Type B pancreatic cell (in vitro differentiated cells): Measurements from ENCODE around the gene CRMP1. TPM values are rescaled to one million over a fixed set of nuclear protein-coding genes. Genes with fewer than 3 reads are reported as not detected.
A peak's percentile ranks its signal among the peaks of the same experiment; 100 is the strongest.

Experiments
- DNase-seq: peaks from one replicate; pipeline ENCODE4 v3.0.0; 2021; ENCODE audit warnings: mixed read lengths; ENCODE audit not compliant: unreplicated experiment; ENCODE audit errors: extremely low spot score
- H3K27ac Mint-ChIP-seq: 2 replicates; pipeline ENCODE4 v1.8.0; 2021; ENCODE audit warnings: mild to moderate bottlenecking, mixed read lengths
- H3K27me3 Mint-ChIP-seq: 2 replicates; pipeline ENCODE4 v1.8.0; 2021; ENCODE audit warnings: mixed read lengths
- H3K36me3 Mint-ChIP-seq: 2 replicates; pipeline ENCODE4 v1.8.0; 2021; ENCODE audit warnings: mixed read lengths
- H3K4me1 Mint-ChIP-seq: one replicate; pipeline ENCODE4 v1.8.0; 2021; ENCODE audit warnings: mixed read lengths; ENCODE audit not compliant: unreplicated experiment
- H3K4me3 Mint-ChIP-seq: 2 replicates; pipeline ENCODE4 v1.8.0; 2021; ENCODE audit warnings: mild to moderate bottlenecking, mixed read lengths
- H3K9me3 Mint-ChIP-seq: 2 replicates; pipeline ENCODE4 v1.8.0; 2021; ENCODE audit warnings: mixed read lengths
- CTCF ChIP-seq: fragments of 200-600 bp; sonication (generic); conservative IDR thresholded peaks from 2 replicates; pipeline ENCODE4 v1.5.0; 2021; ENCODE audit warnings: antibody characterized with exemption, mild to moderate bottlenecking
- total RNA-seq: library from RNA; stranded (reverse); gene quantifications from 2 replicates; pipeline ENCODE4 v1.2.1, GENCODE V29; 2021; ENCODE audit warnings: low replicate concordance

The CRMP1 gene
- total RNA-seq, 1 donor from 2014 or later = 40.4 TPM

DNA sequence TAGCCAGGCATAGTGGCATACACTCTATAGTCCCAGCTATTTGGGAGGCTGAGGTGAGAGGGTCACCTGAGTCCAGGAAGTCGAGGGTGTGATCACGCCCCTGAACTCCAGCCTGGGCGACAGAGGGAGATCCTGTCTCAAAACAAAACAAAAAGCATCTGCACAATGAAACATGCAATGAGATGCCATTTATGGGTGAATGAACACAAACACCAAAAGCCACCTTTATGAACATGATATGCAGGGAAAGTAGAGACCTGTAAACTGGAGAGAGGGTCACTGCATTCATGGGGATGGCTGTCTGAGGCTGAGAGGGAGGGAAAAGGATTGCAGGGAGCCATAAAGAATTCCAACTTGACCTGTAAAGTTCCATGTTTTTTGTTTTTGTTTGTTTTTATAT is 111.2 kb downstream of the CRMP1 start:
- TF ChIP-seq CTCF = no peak
- Mint-ChIP-seq H3K9me3 (peaks cover 6% of the 10 kb centered on the region), H3K36me3 (peaks cover 31% of the 10 kb centered on the region), H3K4me3 (no peak overlapping the region), H3K4me1 (no peaks in the 10 kb centered on the region), H3K27me3 (no peaks in the 10 kb centered on the region), H3K27ac (no peak overlapping the region)
- DNase-seq = no peak

DNA sequence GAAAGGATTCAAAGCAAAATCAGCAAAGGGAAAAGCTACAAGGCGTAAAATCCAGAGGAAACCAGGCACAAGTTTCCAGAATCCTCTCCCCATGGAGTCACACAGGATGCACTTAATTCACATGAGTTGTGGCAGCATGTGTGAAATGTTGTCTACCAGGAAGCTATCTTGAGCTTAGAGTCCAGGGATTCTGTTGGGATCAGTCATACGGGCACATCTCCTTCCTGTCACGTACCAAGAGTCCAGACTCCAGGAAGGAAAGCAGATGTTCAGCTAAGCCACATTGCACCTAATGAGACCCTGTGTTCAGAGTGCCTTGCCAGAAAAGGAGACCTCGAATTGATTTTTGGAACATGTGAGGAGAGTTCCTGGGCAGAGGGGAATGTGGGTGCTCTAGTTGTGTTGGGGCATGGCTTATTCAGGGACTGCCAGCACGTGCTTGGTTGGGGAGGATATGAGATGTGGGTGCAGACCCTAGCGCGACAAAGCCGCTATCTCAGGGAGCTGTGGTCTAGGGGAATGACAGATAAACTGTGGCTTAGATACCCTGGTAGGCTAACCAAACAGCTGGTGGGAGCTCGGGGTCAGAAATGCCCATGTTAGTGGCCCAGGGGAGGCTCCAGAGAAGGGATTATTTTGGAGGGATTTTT is 111.9 kb downstream of the CRMP1 start:
- no peak overlapping the region for H3K27ac Mint-ChIP-seq
- peaks cover 11% of the 10 kb centered on the region for H3K9me3 Mint-ChIP-seq
- no peak for TF ChIP-seq CTCF
- peak; percentile 39 for DNase-seq
- no peak overlapping the region for H3K4me3 Mint-ChIP-seq
- peaks cover 31% of the 10 kb centered on the region for H3K36me3 Mint-ChIP-seq
- no peaks in the 10 kb centered on the region for H3K4me1 Mint-ChIP-seq
- H3K27me3 Mint-ChIP-seq = no peaks in the 10 kb centered on the region

GRCh38 chr4:5776510-5776909 is 116.4 kb downstream of the CRMP1 start:
- DNase-seq = no peak
- Mint-ChIP-seq H3K36me3 (peaks cover 32% of the 10 kb centered on the region), H3K4me1 (peaks cover 16% of the 10 kb centered on the region), H3K27ac (no peak overlapping the region), H3K9me3 (peaks cover 11% of the 10 kb centered on the region), H3K4me3 (no peak overlapping the region), H3K27me3 (no peaks in the 10 kb centered on the region)
- no peak for TF ChIP-seq CTCF

DNA sequence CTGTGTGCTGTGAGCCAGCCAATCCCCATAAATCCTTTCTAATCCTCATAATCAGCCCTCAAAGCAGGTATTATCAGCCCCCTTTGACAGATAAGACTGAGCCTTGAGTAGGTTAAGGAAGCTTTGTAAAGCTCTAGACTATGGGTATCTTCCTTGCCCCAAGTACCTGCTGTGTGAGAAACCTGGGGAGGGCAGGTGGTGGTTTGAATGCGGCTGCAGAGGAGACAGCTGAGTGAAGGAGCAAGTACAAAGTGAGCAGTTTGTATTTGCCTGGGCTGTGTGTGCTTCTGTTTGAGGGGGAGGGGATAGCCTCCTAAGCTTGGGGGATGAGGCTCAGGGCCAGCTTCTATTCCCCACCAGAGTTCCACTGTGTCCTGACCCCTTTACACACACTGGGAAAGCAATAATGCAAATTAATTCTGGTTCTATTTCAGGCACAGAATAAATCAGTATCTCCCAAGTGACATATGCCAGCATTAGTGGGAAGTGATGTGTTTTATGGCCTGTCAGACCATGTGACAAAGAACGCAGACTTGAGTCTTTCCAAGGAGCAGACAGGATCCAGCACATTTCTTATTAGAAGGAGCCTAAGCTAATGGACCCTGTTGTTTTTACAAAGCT is 118.4 kb downstream of the CRMP1 start:
- Mint-ChIP-seq H3K27me3 (no peaks in the 10 kb centered on the region), H3K4me3 (no peak overlapping the region), H3K4me1 (peaks cover 16% of the 10 kb centered on the region), H3K9me3 (peaks cover 11% of the 10 kb centered on the region), H3K27ac (peak overlapping the region; percentile 46), H3K36me3 (peaks cover 32% of the 10 kb centered on the region)
- DNase-seq = no peak
- TF ChIP-seq CTCF = no peak

DNA sequence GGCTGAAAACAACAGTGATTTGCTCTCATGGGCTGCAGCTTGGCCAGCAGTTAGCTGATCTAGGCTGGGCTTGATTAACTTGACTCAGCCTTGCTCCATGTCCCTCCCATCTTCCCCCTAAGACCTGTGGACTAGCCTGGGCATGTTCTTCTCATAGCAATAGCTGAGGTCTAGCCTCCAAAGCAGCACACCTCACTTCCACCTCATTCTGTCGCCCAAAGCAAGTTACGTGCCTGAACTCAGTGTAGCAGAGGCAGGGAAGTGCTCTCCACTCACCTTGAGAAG is 119.7 kb downstream of the CRMP1 start:
- TF ChIP-seq CTCF = no peak
- Mint-ChIP-seq H3K4me1 (peaks cover 16% of the 10 kb centered on the region), H3K4me3 (no peak overlapping the region), H3K36me3 (peaks cover 39% of the 10 kb centered on the region), H3K27me3 (no peaks in the 10 kb centered on the region), H3K9me3 (peaks cover 11% of the 10 kb centered on the region), H3K27ac (peak overlapping the region; percentile 23)
- peak; percentile 42 for DNase-seq
